Measurements from ENCODE around the gene ATRNL1.
"Not testable (repeated sequence)": the region's sequence is repeated elsewhere in the genome, so short reads cannot be mapped to it uniquely, and the experiment has no call there.

Gene ATRNL1

GRCh38 chr10:115091161-115091560, 2.0 kb upstream of the ATRNL1 start:
- no peak for DNase-seq

- DNase-seq, result no peak
Measured at GRCh38 chr10:115092258-115092554, 959 bp upstream of the ATRNL1 start.

DNA sequence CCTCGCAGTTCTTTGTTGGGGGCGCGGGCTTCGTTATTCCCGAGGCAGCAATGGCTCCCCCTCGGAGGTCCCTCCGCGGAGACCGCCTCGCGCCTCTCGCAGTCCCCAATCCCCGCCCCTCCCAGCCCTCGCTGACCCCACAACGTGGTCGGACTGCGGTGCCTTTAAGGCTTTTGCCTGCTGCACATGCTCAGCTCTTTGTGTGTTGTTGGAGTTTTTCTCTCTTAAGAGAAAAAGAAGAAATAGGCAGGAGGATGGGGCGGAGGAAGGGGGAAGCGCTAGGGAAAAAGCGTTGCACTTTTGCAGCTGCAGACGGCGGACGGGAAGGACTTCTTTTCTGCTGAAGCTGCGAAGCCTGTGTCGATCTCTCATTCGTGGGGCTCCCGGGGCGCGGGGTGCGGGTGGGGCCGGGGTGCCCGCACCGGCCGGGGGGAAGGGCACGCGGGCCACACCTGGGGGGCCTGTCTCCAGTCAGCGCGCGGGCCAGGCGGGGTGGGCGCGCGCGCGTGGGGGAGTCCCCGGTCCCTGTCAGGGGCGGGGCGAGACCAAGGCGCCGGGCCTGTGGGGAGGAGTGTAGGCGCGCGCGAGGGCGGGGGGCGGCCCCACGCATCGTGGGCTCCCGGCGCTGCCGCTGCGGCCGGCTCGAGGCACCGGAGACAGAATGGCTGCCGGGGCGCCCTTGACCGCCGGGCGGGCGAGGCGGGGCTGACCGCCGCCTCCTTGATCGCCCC, 445 bp upstream of the ATRNL1 start:
- peak; percentile 68 for DNase-seq

DNA sequence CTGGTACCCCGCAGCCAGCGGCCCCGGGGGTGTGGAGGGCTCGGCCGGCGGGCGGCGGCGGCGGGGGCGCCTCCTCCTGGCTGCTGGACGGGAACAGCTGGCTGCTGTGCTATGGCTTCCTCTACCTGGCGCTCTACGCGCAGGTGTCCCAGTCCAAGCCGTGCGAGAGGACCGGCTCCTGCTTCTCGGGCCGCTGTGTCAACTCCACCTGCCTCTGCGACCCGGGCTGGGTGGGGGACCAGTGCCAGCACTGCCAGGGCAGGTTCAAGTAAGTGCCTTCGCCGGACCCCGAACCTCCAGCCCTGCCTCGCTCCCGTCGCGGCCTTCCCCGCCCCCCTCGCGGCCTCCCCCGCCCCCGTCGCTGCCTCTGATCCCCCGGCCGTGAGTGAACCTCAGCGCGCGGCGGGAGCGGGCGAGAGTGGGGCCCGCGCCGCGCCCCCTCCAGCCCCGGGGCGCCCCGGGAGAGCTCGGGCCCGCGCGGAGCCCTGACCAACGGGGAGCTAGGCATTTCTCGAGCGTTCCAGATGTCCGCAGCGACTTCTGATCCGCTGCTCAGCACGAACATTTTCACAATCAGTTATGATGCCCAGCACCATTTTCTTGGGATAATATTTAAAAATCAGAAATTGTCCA, 727 bp downstream of the ATRNL1 start:
- DNase-seq, result peak; percentile 25

- no peak for DNase-seq
Measured at GRCh38 chr10:115094416-115095140, 1.4 kb downstream of the ATRNL1 start.

GRCh38 chr10:115095758-115096157, 2.6 kb downstream of the ATRNL1 start:
- DNase-seq, result no peak

DNA sequence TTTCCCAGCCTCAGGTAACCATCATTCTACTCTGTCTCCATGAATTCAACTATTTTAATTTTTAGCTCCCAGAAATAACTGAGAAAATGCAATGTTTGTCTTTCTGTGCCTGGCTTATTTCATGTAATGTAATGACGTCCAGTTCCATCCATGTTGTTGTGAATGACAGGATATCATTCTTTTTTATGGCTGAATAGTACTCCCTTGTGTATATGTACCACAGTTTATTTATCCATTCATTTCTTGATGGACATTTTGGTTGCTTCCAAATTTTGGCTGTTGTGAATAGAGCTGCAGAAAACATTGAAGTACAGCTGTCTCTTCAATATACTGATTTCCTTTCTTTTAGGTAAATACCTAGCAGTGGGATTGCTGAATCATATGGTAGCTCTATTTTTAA, 10.5 kb downstream of the ATRNL1 start:
- DNase-seq, result no peak

DNA sequence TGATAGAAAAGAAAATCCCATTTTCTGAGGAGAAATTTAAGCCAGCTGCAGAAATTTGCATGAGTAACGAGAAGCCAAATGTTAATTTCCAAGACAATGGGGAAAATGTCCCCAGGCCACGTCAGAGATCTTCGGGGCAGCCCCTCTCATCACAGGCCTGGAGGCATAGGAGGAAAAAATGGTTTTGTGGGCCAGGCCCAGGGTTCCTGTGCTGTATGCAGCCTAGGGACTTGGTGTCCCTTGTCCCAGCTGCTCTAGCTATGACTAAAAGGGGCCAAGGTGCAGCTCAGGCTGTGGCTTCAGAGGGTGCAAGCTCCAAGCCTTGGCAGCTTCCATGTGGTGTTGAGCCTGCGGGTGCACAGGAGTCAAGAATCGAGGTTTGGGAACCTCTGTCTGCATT, 12.2 kb downstream of the ATRNL1 start:
- DNase-seq, result not testable (repeated sequence)

DNA sequence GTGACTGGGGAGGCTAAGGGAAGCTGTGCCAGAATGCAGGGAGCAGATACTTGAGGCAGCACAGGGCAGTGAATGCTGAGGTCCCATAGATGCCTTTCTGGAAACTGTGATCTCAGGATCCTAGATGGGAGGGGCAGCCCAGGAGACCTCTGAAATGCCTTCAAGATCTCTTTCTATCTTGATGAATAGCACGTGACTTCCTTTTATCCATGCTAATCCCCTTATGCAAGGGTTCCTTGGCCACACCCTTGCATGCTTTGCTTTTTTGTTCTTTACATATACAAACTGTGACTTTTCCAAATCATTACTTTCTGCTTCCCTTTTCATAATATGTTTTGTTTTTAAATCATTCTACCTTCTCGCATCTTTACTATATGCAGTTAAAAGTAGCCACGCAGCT, 14.7 kb downstream of the ATRNL1 start:
- no peak for DNase-seq

DNA sequence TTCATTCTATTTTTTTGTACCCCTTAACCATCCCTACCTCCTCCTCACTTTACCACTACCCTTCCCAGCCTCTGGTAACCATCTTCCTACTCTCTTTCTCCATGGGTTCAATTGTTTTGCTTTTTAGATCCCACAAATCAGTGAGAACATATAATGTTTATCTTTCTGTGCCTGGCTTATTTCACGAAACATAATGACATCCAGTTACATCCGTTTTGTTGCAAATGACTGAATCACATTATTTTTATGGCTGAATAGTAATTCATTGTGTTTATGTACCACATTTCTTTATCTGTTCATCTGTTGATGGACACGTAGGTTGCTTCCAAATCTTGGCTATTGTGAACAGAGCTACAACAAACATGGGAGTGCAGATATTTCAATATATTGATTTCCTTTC, 24.1 kb downstream of the ATRNL1 start:
- no peak for DNase-seq

GRCh38 chr10:115118346-115118745, 25.2 kb downstream of the ATRNL1 start:
- DNase-seq, result no peak

DNA sequence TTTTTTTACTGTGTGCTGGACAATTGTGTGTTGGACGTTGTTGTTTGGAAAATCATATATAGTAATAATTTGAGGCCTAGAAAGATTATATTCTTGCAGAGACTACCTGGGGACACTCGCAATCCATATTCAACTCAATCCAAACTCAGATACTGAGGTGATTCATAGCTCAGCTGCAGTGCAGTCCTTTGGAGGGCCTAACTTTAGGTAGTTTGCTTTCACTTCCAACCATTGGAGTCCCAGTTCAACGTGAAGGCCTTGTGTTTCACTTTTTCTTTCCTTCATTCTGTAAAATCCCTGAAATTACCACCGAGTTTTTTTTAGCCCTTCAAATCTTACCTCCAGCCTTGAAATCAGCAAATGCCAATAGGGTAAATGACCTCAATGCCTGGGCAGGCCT, 32.3 kb downstream of the ATRNL1 start:
- DNase-seq, result no peak

DNA sequence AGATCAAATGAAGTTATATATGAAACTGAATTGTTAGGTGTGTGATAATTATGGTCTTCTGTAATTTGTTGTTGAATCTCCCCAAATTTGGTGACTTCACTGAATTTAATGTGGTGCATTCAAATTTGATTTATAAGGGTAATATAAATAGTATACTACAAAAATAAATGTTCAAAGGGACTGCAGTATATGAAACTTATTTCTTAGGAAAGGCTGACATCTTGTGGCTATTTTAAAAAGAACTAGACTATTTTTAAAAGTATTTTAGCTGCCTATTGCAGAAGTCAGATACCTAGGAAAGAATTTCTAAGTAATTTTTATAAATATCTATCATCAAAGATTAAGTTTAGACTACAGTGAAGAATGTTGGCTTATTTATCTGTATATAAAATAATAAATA, 36.6 kb downstream of the ATRNL1 start:
- no peak for DNase-seq

- DNase-seq, result no peak
Measured at GRCh38 chr10:115136616-115137015, 43.5 kb downstream of the ATRNL1 start.

DNA sequence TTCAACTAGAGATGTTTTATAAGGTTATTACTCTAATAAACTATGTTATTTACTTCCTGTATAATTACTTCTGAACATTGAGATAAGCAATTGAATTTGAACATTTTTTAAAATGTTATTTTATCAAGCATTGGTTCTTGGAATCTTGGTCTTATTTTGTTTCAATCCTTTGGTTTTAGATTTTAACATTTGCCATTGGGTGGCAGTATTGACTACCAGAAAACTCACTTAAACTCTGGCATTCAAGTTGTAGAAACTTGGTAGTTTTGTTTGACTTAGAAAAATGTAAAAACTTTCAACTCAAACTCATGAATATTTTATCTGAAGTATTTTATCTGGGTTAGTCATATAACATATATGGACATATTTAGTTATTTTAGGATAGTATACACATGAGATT, 48.1 kb downstream of the ATRNL1 start:
- no peak for DNase-seq

DNA sequence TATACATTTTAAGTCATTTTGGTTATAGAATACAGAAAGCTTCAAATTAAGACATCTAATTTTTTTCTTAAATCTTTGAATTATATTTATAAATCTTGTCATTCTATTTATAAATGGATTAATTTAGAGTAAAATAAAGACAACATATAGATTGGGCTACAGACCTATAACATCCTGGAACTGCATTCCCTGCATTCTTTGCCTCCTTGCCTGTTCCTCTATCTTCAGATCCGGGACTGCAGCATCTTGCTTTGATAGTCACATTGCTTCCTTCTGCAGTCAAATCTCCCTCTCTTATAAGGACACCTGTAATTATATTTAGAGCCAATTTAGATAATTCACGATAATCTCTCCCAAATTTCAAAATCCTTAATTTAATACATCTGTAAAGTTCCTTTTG, 64.2 kb downstream of the ATRNL1 start:
- no peak for DNase-seq

- DNase-seq, result no peak
Measured at GRCh38 chr10:115163129-115163528, 70.0 kb downstream of the ATRNL1 start.

- DNase-seq, result no peak
Measured at GRCh38 chr10:115164220-115164619, 71.1 kb downstream of the ATRNL1 start.

GRCh38 chr10:115167751-115168150, 74.6 kb downstream of the ATRNL1 start:
- no peak for DNase-seq

DNA sequence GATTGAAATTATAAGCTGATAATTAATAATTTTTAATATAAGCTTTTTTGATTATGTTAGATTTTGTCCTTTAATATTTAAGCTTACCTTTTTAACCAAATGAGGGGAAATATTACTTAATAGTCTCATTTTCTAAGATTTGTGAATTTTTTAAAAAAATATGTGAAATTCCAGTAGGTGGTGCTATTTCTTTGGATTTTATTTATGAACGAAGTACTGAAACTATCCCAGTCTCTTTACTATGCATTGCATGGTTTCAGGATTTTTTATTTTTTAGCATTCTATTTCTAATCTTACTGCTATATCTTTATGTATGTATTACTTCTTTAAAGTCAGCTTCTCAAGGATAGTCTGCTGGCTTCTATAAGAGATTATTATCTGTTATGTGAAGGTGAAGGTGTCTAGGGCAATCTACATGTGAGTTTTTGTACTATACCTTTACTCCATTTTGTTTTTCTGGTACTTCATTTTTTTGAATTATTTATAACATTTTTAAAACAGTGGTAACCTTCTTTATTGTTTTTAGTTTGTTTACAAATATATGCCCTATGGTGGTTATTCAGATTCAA, 78.3 kb downstream of the ATRNL1 start:
- DNase-seq, result no peak

GRCh38 chr10:115173915-115174443, 80.8 kb downstream of the ATRNL1 start:
- no peak for DNase-seq

DNA sequence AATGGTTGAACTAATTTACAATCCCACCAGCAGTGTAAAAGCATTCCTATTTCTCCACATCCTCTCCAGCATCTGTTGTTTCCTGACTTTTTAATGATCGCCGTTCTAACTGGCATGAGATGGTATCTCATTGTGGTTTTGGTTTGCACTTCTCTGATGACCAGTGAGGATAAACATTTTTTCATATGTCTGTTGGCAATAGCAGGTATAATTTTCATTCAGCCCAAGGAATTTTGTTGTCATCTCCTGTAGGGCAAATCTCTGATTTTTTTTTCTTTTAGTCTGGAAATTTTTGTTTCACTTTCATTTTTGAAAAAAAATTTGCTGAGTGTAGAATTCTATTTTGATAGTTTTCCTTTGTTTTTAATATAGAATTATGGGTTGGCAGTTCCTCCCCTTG, 114.1 kb downstream of the ATRNL1 start:
- not testable (repeated sequence) for DNase-seq

DNA sequence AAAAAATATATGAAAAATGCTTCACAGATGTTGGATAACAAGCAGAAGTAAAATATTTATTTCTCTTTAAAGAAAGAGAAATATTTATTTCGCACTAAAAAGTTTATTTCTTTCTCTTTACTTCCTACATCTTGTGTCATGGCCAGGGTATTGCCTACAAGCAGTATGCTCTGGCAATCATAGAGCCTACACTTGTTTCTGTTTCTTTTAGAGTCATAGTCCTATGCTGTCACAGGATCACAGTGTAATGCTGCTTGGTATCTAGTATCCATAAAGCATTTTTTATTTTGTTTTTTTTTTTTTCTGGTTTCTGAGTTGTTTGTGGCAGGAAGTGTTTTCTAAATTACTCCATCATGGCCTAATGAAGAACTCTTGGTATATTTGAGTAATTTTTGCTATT, 116.0 kb downstream of the ATRNL1 start:
- DNase-seq, result no peak

DNA sequence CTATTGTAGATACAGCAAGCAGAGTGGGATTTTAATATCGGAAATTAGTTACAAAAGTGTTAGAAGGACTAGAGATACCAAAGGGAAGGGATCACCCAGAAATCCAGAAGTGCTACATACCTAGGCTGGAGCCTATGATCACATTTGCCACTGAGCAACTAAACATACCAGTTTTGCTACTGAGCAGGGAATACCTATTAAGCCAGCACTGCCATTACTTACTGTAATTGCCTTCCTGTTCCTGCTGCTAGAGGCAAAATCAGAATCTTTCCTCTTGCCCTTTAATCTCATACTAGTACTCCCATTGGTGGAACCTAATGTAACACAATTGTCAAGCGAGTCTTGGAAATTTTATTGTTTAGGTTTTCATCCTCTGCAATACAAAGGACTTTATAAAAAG, 121.7 kb downstream of the ATRNL1 start:
- no peak for DNase-seq
